GM12878 (cell line): Measurements from ENCODE around the gene CTSS. TPM values are rescaled to one million over a fixed set of nuclear protein-coding genes. Genes with fewer than 3 reads are reported as not detected.

Experiments
- CHD2 ChIP-seq: IDR thresholded peaks from 2 replicates; pipeline ENCODE4 v1.6.1; 2011; ENCODE audit warnings: low read depth, low read length, improper control_type of control experiment, borderline replicate concordance
- CTCF ChIP-seq, 3 experiments: IDR thresholded peaks in 2 of 3; conservative IDR thresholded peaks in 1 of 3; 2 replicates each; pipeline ENCODE4 v1.5.1; 2011; ENCODE audit warnings: low read depth in 3 of 3, low read length in 3 of 3, mild to moderate bottlenecking in 3 of 3, control low read depth in 2 of 3, moderate library complexity in 2 of 3, inconsistent platforms in 1 of 3, mixed read lengths in 1 of 3; ENCODE audit not compliant: control insufficient read depth in 2 of 3, insufficient read depth in 1 of 3; ENCODE audit errors: extremely low read depth in 1 of 3
- E2F8 ChIP-seq: fragments of 450-650 bp; IDR thresholded peaks from 2 replicates; pipeline ENCODE4 v1.6.1; 2018; ENCODE audit warnings: mild to moderate bottlenecking, low read depth, moderate library complexity; ENCODE audit not compliant: partially characterized antibody
- ELK1 ChIP-seq: IDR thresholded peaks from 2 replicates; pipeline ENCODE4 v1.6.1; 2012; ENCODE audit warnings: low read depth, low read length, improper control_type of control experiment
- IRF5 ChIP-seq: fragments of 450-650 bp; IDR thresholded peaks from 2 replicates; pipeline ENCODE4 v1.6.1; 2017; ENCODE audit warnings: borderline replicate concordance
- JUNB ChIP-seq: IDR thresholded peaks from 2 replicates; pipeline ENCODE4 v1.6.1; 2016; ENCODE audit warnings: antibody characterized with exemption, mild to moderate bottlenecking
- MLLT1 ChIP-seq: fragments of 450-650 bp; IDR thresholded peaks from 2 replicates; pipeline ENCODE4 v1.6.1; 2016; ENCODE audit warnings: mild to moderate bottlenecking
- RCOR1 ChIP-seq: conservative IDR thresholded peaks from 2 replicates; pipeline ENCODE4 v1.6.1; 2012; ENCODE audit warnings: low read depth, low read length, improper control_type of control experiment
- RFX5 ChIP-seq: IDR thresholded peaks from 2 replicates; pipeline ENCODE4 v1.6.1; 2011; ENCODE audit warnings: low read depth, low read length, improper control_type of control experiment
- SMAD5 ChIP-seq: IDR thresholded peaks from 2 replicates; pipeline ENCODE4 v1.6.1; 2016; ENCODE audit warnings: antibody characterized with exemption, low read depth
- STAT3 ChIP-seq: IDR thresholded peaks from 2 replicates; pipeline ENCODE4 v1.6.1; 2011; ENCODE audit warnings: low read depth, low read length, improper control_type of control experiment
- ZNF274 ChIP-seq: IDR thresholded peaks from one replicate; pipeline ENCODE4 v1.8.0; 2011; ENCODE audit not compliant: insufficient read length, insufficient read depth
- polyA plus RNA-seq, 11 experiments: library from polyadenylated mRNA; depleted of rRNA in 4 of 11; unstranded in 6 of 11; stranded (reverse) in 5 of 11; fragments of >200 nt; fragmentation: Nextera tagmentation in 4 of 11; fragmentation: Illumina TruSeq in 1 of 11; extraction: Ambion mirVana in 4 of 11; extraction: Trizol in 1 of 11; gene quantifications; 1 replicate in 1 of 11; 2 replicates in 10 of 11; pipeline versions ENCODE4 v1.2.1 to v1.2.3, GENCODE V29; 2011 to 2016; ENCODE audit warnings: inconsistent platforms in 2 of 11, missing spikeins in 2 of 11, low read depth in 1 of 11
- total RNA-seq, 4 experiments: library from RNA; depleted of rRNA in 3 of 4; stranded (reverse); fragments of >200 nt in 3 of 4; fragmentation: Illumina TruSeq in 1 of 4; extraction: Trizol in 1 of 4; gene quantifications; 2 replicates each; pipeline versions ENCODE4 v1.2.1 to v1.2.3, GENCODE V29; 2013 to 2021

Gene CTSS
- total and polyA plus RNA-seq, 10 of the 15 experiments (the other 5 are each of a cell fraction or from before 2014, with no cell fraction given): 32.8 to 174 (median 60.9) TPM

- TF ChIP-seq E2F8 (no peak), RCOR1 (no peak), ELK1 (no peak), MLLT1 (0 out of 2 replicates have a peak, but pooled peaks have one; percentile 14), IRF5 (no peak), CTCF (IDR thresholded peaks at IDR 0.05 in 2 of 3, conservative IDR thresholded peaks at IDR 0.05 in 1 of 3; ENCODE audit: control insufficient read depth in 2 of 3, extremely low read depth in 1 of 3, insufficient read depth in 1 of 3, low read depth in 3 of 3, low read length in 3 of 3) (no peak), ZNF274 (no peak), SMAD5 (no peak), CHD2 (peak; percentile 96), STAT3 (no peak), RFX5 (peak; percentile 92), JUNB (no peak)
These were observed 68.3 kb downstream of the CTSS start, which contains the start of gene GOLPH3L (continued) for GRCh38 chr1:150696995-150697927.
